Measurements from ENCODE around the gene GRID1. TPM values are rescaled to one million over a fixed set of nuclear protein-coding genes. Genes with fewer than 3 reads are reported as not detected.

GRID1 gene
- polyA plus RNA-seq, 4 donors = 1.4 to 1.9 (median 1.6) TPM

- no peak for DNase-seq (ENCODE audit: low read depth in 4 of 4, low spot score in 2 of 4)
These were observed 70.8 kb downstream of the GRID1 start for GRCh38 chr10:86295791-86296190.

- DNase-seq (ENCODE audit: low read depth in 4 of 4, low spot score in 2 of 4) = no peak
These were observed 71.2 kb downstream of the GRID1 start for GRCh38 chr10:86295351-86295750.

- DNase-seq (ENCODE audit: low read depth in 4 of 4, low spot score in 2 of 4) = no peak
These were observed 72.0 kb downstream of the GRID1 start for GRCh38 chr10:86294346-86295265.

GRCh38 chr10:86293396-86293791 is 73.2 kb downstream of the GRID1 start:
- no peak for DNase-seq (ENCODE audit: low read depth in 4 of 4, low spot score in 2 of 4)

GRCh38 chr10:86292462-86293395 is 73.9 kb downstream of the GRID1 start:
- no peak for DNase-seq (ENCODE audit: low read depth in 4 of 4, low spot score in 2 of 4)

GRCh38 chr10:86291616-86292340 is 74.8 kb downstream of the GRID1 start:
- DNase-seq (ENCODE audit: low read depth in 4 of 4, low spot score in 2 of 4) = no peak

- no peak for DNase-seq (ENCODE audit: low read depth in 4 of 4, low spot score in 2 of 4)
These were observed 75.5 kb downstream of the GRID1 start for GRCh38 chr10:86290933-86291615.

GRCh38 chr10:86289577-86289868 is 77.1 kb downstream of the GRID1 start:
- no peak for DNase-seq (ENCODE audit: low read depth in 4 of 4, low spot score in 2 of 4)

GRCh38 chr10:86288695-86289576 is 77.7 kb downstream of the GRID1 start:
- DNase-seq (ENCODE audit: low read depth in 4 of 4, low spot score in 2 of 4) = no peak

GRCh38 chr10:86287966-86288579 is 78.5 kb downstream of the GRID1 start:
- no peak for DNase-seq (ENCODE audit: low read depth in 4 of 4, low spot score in 2 of 4)

GRCh38 chr10:86287110-86287793 is 79.3 kb downstream of the GRID1 start:
- DNase-seq (ENCODE audit: low read depth in 4 of 4, low spot score in 2 of 4) = no peak

- no peak for DNase-seq (ENCODE audit: low read depth in 4 of 4, low spot score in 2 of 4)
These were observed 80.1 kb downstream of the GRID1 start for GRCh38 chr10:86286236-86287109.

GRCh38 chr10:86285136-86285790 is 81.3 kb downstream of the GRID1 start:
- no peak for DNase-seq (ENCODE audit: low read depth in 4 of 4, low spot score in 2 of 4)

- DNase-seq (ENCODE audit: low read depth in 4 of 4, low spot score in 2 of 4) = no peak
These were observed 82.1 kb downstream of the GRID1 start for GRCh38 chr10:86284355-86285105.

GRCh38 chr10:86283466-86284287 is 82.9 kb downstream of the GRID1 start:
- no peak for DNase-seq (ENCODE audit: low read depth in 4 of 4, low spot score in 2 of 4)

Data from left renal cortex interstitium (tissue), 4 donors.